H9 (cell line): ENCODE measurements around the gene SLC10A3. TPM values are rescaled to one million over a fixed set of nuclear protein-coding genes. Genes with fewer than 3 reads are reported as not detected.

Source experiments
- DNase-seq: peaks from one replicate; pipeline ENCODE4 v3.0.0-alpha.2; 2017
- H2AFZ ChIP-seq: one replicate; pipeline ENCODE4 v1.6.1; 2013; ENCODE audit warnings: mild to moderate bottlenecking, low read length, control low read depth, moderate library complexity
- H2AK5ac ChIP-seq: 2 replicates; pipeline ENCODE4 v1.6.1; 2013; ENCODE audit warnings: low read length, control low read depth, mixed read lengths; ENCODE audit not compliant: insufficient read length
- H2BK120ac ChIP-seq: one replicate; pipeline ENCODE4 v1.6.1; 2013; ENCODE audit warnings: low read depth, mild to moderate bottlenecking, low read length, control low read depth, inconsistent platforms; ENCODE audit not compliant: poor library complexity, severe bottlenecking
- H2BK12ac ChIP-seq: 2 replicates; pipeline ENCODE4 v1.6.1; 2013; ENCODE audit warnings: low read length, control low read depth, mixed read lengths, low read depth; ENCODE audit not compliant: insufficient read length
- H2BK15ac ChIP-seq: 2 replicates; pipeline ENCODE4 v1.6.1; 2013; ENCODE audit warnings: low read depth, low read length, control low read depth
- H2BK20ac ChIP-seq: one replicate; pipeline ENCODE4 v1.6.1; 2013; ENCODE audit warnings: low read depth, mild to moderate bottlenecking, low read length, control low read depth, inconsistent platforms; ENCODE audit not compliant: poor library complexity, severe bottlenecking
- H2BK5ac ChIP-seq: 2 replicates; pipeline ENCODE4 v1.6.1; 2013; ENCODE audit warnings: low read length, control low read depth, mixed read lengths; ENCODE audit not compliant: insufficient read length
- H3K14ac ChIP-seq: 2 replicates; pipeline ENCODE4 v1.6.1; 2013; ENCODE audit warnings: low read length, control low read depth; ENCODE audit not compliant: insufficient read depth
- H3K18ac ChIP-seq: 2 replicates; pipeline ENCODE4 v1.6.1; 2013; ENCODE audit warnings: low read depth, mild to moderate bottlenecking, mixed read lengths, low read length, control low read depth; ENCODE audit not compliant: insufficient read length
- H3K23ac ChIP-seq: 2 replicates; pipeline ENCODE4 v1.6.1; 2013; ENCODE audit warnings: low read length, control low read depth, mixed read lengths, low read depth; ENCODE audit not compliant: insufficient read length
- H3K23me2 ChIP-seq: 2 replicates; pipeline ENCODE4 v1.6.1; 2013; ENCODE audit warnings: low read depth, mild to moderate bottlenecking, mixed read lengths, low read length, control low read depth; ENCODE audit not compliant: insufficient read length, poor library complexity, severe bottlenecking
- H3K27ac ChIP-seq: 2 replicates; pipeline ENCODE4 v1.5.1; 2013; ENCODE audit warnings: low read length, control low read depth, mixed read lengths, low read depth; ENCODE audit not compliant: insufficient read length
- H3K27me3 ChIP-seq: 2 replicates; pipeline ENCODE4 v1.6.1; 2013; ENCODE audit warnings: low read length, control low read depth, inconsistent platforms; ENCODE audit not compliant: insufficient read depth
- H3K4ac ChIP-seq: 2 replicates; pipeline ENCODE4 v1.6.1; 2013; ENCODE audit warnings: low read depth, mild to moderate bottlenecking, control low read depth, inconsistent platforms, low read length, moderate library complexity
- H3K4me1 ChIP-seq: 2 replicates; pipeline ENCODE4 v1.6.1; 2013; ENCODE audit warnings: low read length, control low read depth, inconsistent platforms; ENCODE audit not compliant: insufficient read depth
- H3K4me2 ChIP-seq: 2 replicates; pipeline ENCODE4 v1.6.1; 2013; ENCODE audit warnings: low read length, control low read depth, mixed read lengths; ENCODE audit not compliant: insufficient read length, insufficient read depth
- H3K56ac ChIP-seq: 2 replicates; pipeline ENCODE4 v1.6.1; 2013; ENCODE audit warnings: low read depth, mild to moderate bottlenecking, mixed read lengths, low read length, control low read depth; ENCODE audit not compliant: insufficient read length
- H3K79me1 ChIP-seq: 2 replicates; pipeline ENCODE4 v1.6.1; 2013; ENCODE audit warnings: low read depth, mild to moderate bottlenecking, moderate library complexity, low read length, control low read depth, inconsistent platforms; ENCODE audit not compliant: insufficient read depth, poor library complexity, severe bottlenecking
- H3K79me2 ChIP-seq: 2 replicates; pipeline ENCODE4 v1.6.1; 2013; ENCODE audit warnings: low read length, control low read depth, inconsistent platforms; ENCODE audit not compliant: insufficient read depth
- H3K9ac ChIP-seq: 2 replicates; pipeline ENCODE4 v1.6.1; 2013; ENCODE audit warnings: low read length, control low read depth, mixed read lengths; ENCODE audit not compliant: insufficient read length; ENCODE audit errors: extremely low read depth
- H3K9me3 ChIP-seq: one replicate; pipeline ENCODE4 v1.6.1; 2013; ENCODE audit warnings: low read depth, low read length, inconsistent platforms; ENCODE audit not compliant: control insufficient read depth
- H3T11ph ChIP-seq: one replicate; pipeline ENCODE4 v1.6.1; 2013; ENCODE audit warnings: mild to moderate bottlenecking, low read length, control low read depth, inconsistent platforms
- H4K20me1 ChIP-seq: one replicate; pipeline ENCODE4 v1.6.1; 2013; ENCODE audit not compliant: control insufficient read depth, insufficient read length, insufficient read depth
- H4K5ac ChIP-seq: 2 replicates; pipeline ENCODE4 v1.6.1; 2013; ENCODE audit warnings: low read depth, mild to moderate bottlenecking, mixed read lengths, low read length, control low read depth; ENCODE audit not compliant: insufficient read length
- H4K8ac ChIP-seq: replicated peaks from 2 replicates; pipeline ENCODE4 v1.6.1; 2013; ENCODE audit warnings: low read length, control low read depth, mixed read lengths, low read depth; ENCODE audit not compliant: insufficient read length
- H4K91ac ChIP-seq: 2 replicates; pipeline ENCODE4 v1.6.1; 2013; ENCODE audit warnings: low read depth, mild to moderate bottlenecking, moderate library complexity, mixed read lengths, low read length, control low read depth; ENCODE audit not compliant: insufficient read length
- H3K27ac Mint-ChIP-seq, 3 experiments: 2 replicates in 2 of 3; 3 replicates in 1 of 3; pipeline ENCODE4 v1.8.0; 2020 to 2021; ENCODE audit warnings: mixed read lengths in 3 of 3, mild to moderate bottlenecking in 1 of 3, moderate library complexity in 1 of 3
- H3K27me3 Mint-ChIP-seq: 2 replicates; pipeline ENCODE4 v1.8.0; 2021; ENCODE audit warnings: low read depth, mild to moderate bottlenecking, moderate library complexity, mixed read lengths
- H3K36me3 Mint-ChIP-seq, 3 experiments: 2 replicates in 2 of 3; 3 replicates in 1 of 3; pipeline ENCODE4 v1.8.0; 2020 to 2021; ENCODE audit warnings: low read depth in 3 of 3, mixed read lengths in 3 of 3; ENCODE audit not compliant: insufficient read depth in 1 of 3
- H3K4me1 Mint-ChIP-seq, 2 experiments: 2 replicates each; pipeline ENCODE4 v1.8.0; 2020; ENCODE audit warnings: mixed read lengths in 2 of 2
- H3K4me3 Mint-ChIP-seq, 2 experiments: 2 replicates in 1 of 2; 3 replicates in 1 of 2; pipeline ENCODE4 v1.8.0; 2020 to 2021; ENCODE audit warnings: mild to moderate bottlenecking in 2 of 2, mixed read lengths in 2 of 2, moderate library complexity in 1 of 2
- H3K9me3 Mint-ChIP-seq, 2 experiments: 2 replicates in 1 of 2; 3 replicates in 1 of 2; pipeline ENCODE4 v1.8.0; 2020; ENCODE audit warnings: mild to moderate bottlenecking in 2 of 2, mixed read lengths in 2 of 2, moderate library complexity in 1 of 2
- WGBS: extraction: QIAGEN DNeasy Blood & Tissue Kit; methylation state at CpG from one replicate; pipeline ENCODE4 v1.1.7; 2013; ENCODE audit warnings: missing lambda C conversion rate, low lambda C conversion rate, mixed read lengths; ENCODE audit not compliant: insufficient read length; ENCODE audit errors: extremely low coverage; 5-methylcytosine and 5-hydroxymethylcytosine counted together
- total RNA-seq: library from RNA; stranded (reverse); gene quantifications from 2 replicates; pipeline ENCODE4 v1.2.1, GENCODE V29; 2021
- TF ChIP-seq, protein P1 (sequence below): fragments of 200-600 bp; sonication (generic); conservative IDR thresholded peaks from 3 replicates; pipeline ENCODE4 v1.8.0; 2021; ENCODE audit warnings: antibody characterized with exemption, mild to moderate bottlenecking

Gene SLC10A3
- total RNA-seq, 1 experiment from 2014 or later: 8.8 TPM

DNA sequence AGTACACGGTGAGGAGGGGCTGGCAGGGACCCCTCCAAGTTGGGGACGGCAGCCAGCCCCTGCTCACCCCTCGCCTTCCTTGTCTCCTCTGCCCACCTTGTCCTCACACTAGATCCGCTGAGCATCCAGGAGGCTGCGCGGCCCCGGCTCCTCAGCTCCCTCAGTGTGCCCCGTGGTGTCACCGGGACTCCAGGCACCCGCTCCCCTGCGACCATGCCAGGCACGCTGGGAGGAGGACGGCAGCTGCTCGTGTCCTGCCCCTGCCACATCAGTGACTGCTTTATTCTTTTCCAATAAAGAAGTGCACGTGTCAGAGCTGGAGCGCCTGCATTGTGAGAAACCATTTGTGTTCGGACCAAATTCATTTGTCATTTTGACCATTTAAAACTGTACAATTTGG, 40.1 kb downstream of the SLC10A3 start:
- no peak overlapping the region for H3K18ac ChIP-seq
- no peaks in the 10 kb centered on the region for H3K23me2 ChIP-seq
- no peak overlapping the region for H4K5ac ChIP-seq
- no CpG with 5 or more reads among the region's 17 CpGs for WGBS
- peaks cover 35 to 57% (median 54%) of the 10 kb centered on the region in 3 experiments for H3K36me3 Mint-ChIP-seq
- no peak overlapping the region for H2BK15ac ChIP-seq
- no peak overlapping the region for H3K4ac ChIP-seq
- no peak overlapping the region for H2BK120ac ChIP-seq
- no peak overlapping the region for H2AK5ac ChIP-seq
- H3K56ac ChIP-seq: no peak overlapping the region
- H3K23ac ChIP-seq: no peak overlapping the region
- TF ChIP-seq, protein P1, sequence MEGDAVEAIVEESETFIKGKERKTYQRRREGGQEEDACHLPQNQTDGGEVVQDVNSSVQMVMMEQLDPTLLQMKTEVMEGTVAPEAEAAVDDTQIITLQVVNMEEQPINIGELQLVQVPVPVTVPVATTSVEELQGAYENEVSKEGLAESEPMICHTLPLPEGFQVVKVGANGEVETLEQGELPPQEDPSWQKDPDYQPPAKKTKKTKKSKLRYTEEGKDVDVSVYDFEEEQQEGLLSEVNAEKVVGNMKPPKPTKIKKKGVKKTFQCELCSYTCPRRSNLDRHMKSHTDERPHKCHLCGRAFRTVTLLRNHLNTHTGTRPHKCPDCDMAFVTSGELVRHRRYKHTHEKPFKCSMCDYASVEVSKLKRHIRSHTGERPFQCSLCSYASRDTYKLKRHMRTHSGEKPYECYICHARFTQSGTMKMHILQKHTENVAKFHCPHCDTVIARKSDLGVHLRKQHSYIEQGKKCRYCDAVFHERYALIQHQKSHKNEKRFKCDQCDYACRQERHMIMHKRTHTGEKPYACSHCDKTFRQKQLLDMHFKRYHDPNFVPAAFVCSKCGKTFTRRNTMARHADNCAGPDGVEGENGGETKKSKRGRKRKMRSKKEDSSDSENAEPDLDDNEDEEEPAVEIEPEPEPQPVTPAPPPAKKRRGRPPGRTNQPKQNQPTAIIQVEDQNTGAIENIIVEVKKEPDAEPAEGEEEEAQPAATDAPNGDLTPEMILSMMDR: no peak
- H3K9me3 Mint-ChIP-seq: peaks cover 70 to 90% of the 10 kb centered on the region in 2 experiments
- no peaks in the 10 kb centered on the region for H3K27me3 ChIP-seq
- H3K27ac Mint-ChIP-seq: no peak overlapping the region
- no peak overlapping the region for H3K4me3 Mint-ChIP-seq
- no peak overlapping the region for H3K14ac ChIP-seq
- H4K91ac ChIP-seq: no peak overlapping the region
- no peak overlapping the region for H3K4me2 ChIP-seq
- no peak overlapping the region for H2BK12ac ChIP-seq
- H3K79me2 ChIP-seq: no peaks in the 10 kb centered on the region
- no peak overlapping the region for H3K9ac ChIP-seq
- peaks cover 8% of the 10 kb centered on the region for H3K27me3 Mint-ChIP-seq
- no peaks in the 10 kb centered on the region for H3K4me1 Mint-ChIP-seq
- H4K8ac ChIP-seq: no peak overlapping the region
- no peaks in the 10 kb centered on the region for H3K79me1 ChIP-seq
- no peaks in the 10 kb centered on the region for H4K20me1 ChIP-seq
- no peaks in the 10 kb centered on the region for H3K4me1 ChIP-seq
- H3K27ac ChIP-seq: no peak overlapping the region
- no peak for DNase-seq
- H2BK20ac ChIP-seq: no peak overlapping the region
- H2BK5ac ChIP-seq: no peak overlapping the region
- H3K9me3 ChIP-seq: peaks cover 30% of the 10 kb centered on the region
- no peak overlapping the region for H2AFZ ChIP-seq
- no peak overlapping the region for H3T11ph ChIP-seq
